Nephron progenitor cell (in vitro differentiated cells): ENCODE data around the gene PP2D1.
"Not testable (repeated sequence)": the region's sequence is repeated elsewhere in the genome, so short reads cannot be mapped to it uniquely, and the experiment has no call there.

Experiments
- DNase-seq: peaks from one replicate; pipeline ENCODE4 v3.0.0; 2021
- H3K27ac Mint-ChIP-seq: 2 replicates; pipeline ENCODE4 v1.8.0; 2021; ENCODE audit warnings: mild to moderate bottlenecking, moderate library complexity, mixed read lengths
- H3K27me3 Mint-ChIP-seq: 2 replicates; pipeline ENCODE4 v1.8.0; 2021; ENCODE audit warnings: mild to moderate bottlenecking, low read depth, mixed read lengths; ENCODE audit not compliant: poor library complexity
- H3K36me3 Mint-ChIP-seq: 2 replicates; pipeline ENCODE4 v1.8.0; 2021; ENCODE audit warnings: low read depth, mixed read lengths
- H3K4me1 Mint-ChIP-seq: 2 replicates; pipeline ENCODE4 v1.8.0; 2021; ENCODE audit warnings: mixed read lengths
- H3K4me3 Mint-ChIP-seq: 2 replicates; pipeline ENCODE4 v1.8.0; 2021; ENCODE audit warnings: mild to moderate bottlenecking, moderate library complexity, mixed read lengths
- H3K9me3 Mint-ChIP-seq: 2 replicates; pipeline ENCODE4 v1.8.0; 2021; ENCODE audit warnings: mild to moderate bottlenecking, moderate library complexity, mixed read lengths
- TF ChIP-seq, protein P1 (sequence below): fragments of 200-600 bp; sonication (generic); IDR thresholded peaks from 2 replicates; pipeline ENCODE4 v1.5.0; 2021; ENCODE audit warnings: antibody characterized with exemption

PP2D1 gene

DNA sequence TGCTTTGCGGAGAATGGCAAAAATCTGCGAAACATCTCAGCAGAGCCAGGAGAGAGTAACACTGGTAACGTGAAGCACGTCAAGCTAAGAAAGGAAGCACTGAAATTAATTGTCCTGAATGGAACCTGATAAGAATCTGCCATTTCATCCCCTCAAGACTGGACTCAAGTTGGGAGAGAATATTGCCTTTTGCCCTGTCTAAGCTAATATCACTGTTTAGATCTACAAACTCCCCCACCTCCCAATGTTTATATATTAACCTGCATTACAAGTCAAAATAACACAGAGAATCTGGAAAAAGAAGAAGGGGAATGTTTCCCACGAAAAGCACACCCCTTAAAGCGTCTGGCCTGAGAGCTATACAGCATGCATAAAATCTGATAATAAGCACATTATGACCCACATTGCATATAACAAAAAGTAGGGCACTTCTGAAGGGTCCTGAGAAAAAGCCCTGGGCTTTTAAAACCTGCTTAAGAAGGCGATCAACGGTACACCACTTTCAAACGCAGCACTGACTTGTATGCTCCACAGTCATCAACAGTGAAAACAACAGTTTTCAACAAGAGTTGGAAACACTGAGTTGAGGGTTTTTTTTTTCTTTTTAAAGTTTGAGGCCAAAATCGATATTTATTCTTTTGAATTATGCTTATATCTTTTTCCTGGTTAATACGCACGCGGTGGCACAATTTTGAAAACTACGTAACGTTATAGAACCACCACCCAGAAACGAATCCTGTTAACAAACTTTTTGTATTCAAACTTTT is 26.8 kb upstream of the PP2D1 start:
- TF ChIP-seq, protein P1, sequence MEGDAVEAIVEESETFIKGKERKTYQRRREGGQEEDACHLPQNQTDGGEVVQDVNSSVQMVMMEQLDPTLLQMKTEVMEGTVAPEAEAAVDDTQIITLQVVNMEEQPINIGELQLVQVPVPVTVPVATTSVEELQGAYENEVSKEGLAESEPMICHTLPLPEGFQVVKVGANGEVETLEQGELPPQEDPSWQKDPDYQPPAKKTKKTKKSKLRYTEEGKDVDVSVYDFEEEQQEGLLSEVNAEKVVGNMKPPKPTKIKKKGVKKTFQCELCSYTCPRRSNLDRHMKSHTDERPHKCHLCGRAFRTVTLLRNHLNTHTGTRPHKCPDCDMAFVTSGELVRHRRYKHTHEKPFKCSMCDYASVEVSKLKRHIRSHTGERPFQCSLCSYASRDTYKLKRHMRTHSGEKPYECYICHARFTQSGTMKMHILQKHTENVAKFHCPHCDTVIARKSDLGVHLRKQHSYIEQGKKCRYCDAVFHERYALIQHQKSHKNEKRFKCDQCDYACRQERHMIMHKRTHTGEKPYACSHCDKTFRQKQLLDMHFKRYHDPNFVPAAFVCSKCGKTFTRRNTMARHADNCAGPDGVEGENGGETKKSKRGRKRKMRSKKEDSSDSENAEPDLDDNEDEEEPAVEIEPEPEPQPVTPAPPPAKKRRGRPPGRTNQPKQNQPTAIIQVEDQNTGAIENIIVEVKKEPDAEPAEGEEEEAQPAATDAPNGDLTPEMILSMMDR = no peak
- DNase-seq = no peak

DNA sequence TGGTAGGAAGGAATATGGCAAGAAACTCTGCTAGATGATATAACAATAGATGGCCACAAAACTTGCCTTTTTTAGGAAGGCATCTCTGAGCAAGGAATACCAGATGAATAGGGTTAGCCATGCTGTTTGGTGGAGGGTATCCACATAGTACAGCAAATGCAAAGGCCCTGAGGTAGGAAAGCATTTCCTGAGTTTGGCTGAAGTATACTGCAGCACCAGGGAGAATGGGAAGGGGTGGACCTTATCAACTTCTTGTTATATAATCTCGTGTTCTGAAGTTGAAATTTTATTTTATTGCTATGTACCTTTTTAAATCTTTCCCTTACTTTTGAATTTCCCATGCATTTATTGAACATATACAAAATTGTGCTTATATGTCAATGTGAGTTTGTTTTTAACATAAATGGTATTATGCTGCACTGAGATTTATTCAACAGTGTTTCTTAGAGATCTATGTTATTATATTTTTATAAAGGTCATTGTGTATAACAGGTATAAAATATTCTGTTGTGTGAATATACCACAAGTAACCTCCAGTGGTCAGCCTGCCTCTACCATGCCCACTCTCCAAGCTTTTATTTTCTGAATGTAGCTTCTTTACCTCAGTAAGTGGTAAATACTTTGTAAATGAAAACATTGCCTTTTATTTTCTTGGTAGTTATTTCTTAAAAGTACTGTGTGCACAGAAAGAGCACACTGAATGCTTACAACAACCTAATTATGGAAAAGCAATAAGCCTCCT is 25.4 kb upstream of the PP2D1 start:
- H3K4me1 Mint-ChIP-seq = peaks cover 29% of the 10 kb centered on the region
- DNase-seq = no peak
- H3K27me3 Mint-ChIP-seq = peaks cover 1% of the 10 kb centered on the region
- H3K27ac Mint-ChIP-seq = no peak overlapping the region
- TF ChIP-seq, protein P1 = no peak
- no peak overlapping the region for H3K4me3 Mint-ChIP-seq
- H3K9me3 Mint-ChIP-seq = no peaks in the 10 kb centered on the region
- no peaks in the 10 kb centered on the region for H3K36me3 Mint-ChIP-seq

More for the DNA sequence above, 26.8 kb upstream of the PP2D1 start:
- Mint-ChIP-seq H3K4me1 (peaks cover 42% of the 10 kb centered on the region), H3K4me3 (peak overlapping the region; percentile 89), H3K36me3 (no peaks in the 10 kb centered on the region), H3K27me3 (no peaks in the 10 kb centered on the region), H3K9me3 (no peaks in the 10 kb centered on the region), H3K27ac (peak overlapping the region; percentile 13)

DNA sequence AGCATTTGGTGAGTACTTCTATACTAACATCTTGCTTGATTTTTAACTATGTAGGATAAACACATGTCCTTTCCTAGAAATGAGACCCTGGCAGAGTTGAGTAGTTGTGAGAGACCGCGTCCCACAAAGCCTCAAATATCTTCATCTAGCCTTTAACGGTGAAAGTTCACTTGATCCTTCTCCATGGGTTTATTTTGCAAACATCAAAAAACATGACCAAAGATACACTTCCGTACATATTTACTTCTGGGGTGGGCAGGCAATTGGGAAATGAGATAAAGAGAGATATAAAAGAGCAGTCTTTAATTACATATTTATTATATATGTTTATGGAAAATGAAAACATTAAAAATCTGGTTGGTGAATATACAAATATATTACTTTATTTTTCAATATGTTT is 23.0 kb upstream of the PP2D1 start:
- Mint-ChIP-seq H3K36me3 (no peaks in the 10 kb centered on the region), H3K27ac (no peak overlapping the region), H3K27me3 (peaks cover 4% of the 10 kb centered on the region), H3K4me1 (peaks cover 18% of the 10 kb centered on the region), H3K9me3 (no peaks in the 10 kb centered on the region), H3K4me3 (no peak overlapping the region)
- no peak for DNase-seq
- TF ChIP-seq, protein P1 = no peak

DNA sequence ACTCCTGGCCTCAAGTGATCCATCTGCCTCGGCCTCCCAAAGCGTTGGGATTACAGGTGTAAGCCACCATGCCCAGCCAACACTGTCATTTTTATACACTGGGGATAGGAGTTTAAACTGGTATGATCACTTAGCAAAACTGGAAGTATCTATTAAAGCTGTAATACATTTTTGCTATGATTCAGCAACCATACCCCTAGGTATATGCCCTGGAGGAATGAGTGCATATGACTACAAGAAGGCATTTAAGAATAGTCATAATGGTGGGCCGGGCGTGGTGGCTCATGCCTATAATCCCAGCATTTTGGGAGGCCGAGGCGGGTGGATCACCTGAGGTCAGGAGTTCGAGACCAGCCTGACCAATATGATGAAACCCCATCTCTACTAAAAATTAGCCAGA is 19.9 kb upstream of the PP2D1 start:
- not testable (repeated sequence) for H3K4me1 Mint-ChIP-seq, H3K27ac Mint-ChIP-seq, DNase-seq, H3K36me3 Mint-ChIP-seq, H3K4me3 Mint-ChIP-seq, H3K27me3 Mint-ChIP-seq, H3K9me3 Mint-ChIP-seq

DNA sequence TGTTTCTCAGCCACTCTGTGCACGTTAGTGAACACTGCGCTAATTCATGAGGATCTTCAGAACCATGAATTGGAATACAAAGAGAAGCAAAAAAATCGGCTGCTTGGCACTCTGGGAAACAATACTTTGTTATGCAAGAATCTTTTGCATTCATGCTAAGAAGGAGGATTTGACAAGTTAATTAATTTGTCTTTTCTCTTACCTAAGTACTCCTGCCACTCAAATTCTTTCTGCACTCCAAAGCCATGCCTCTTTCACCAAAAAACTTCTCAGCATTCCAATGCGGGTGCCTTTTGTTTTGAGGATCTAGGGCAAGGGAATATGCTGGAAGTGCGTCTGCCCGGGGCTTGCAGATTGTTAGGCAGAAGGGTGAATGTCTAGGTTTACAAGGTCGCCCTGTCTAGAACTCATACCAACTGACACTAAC is 16.9 kb upstream of the PP2D1 start:
- Mint-ChIP-seq H3K4me1 (no peaks in the 10 kb centered on the region), H3K27me3 (peaks cover 4% of the 10 kb centered on the region), H3K9me3 (no peaks in the 10 kb centered on the region), H3K27ac (no peak overlapping the region), H3K36me3 (no peaks in the 10 kb centered on the region), H3K4me3 (no peak overlapping the region)
- TF ChIP-seq, protein P1 = no peak
- DNase-seq = no peak

DNA sequence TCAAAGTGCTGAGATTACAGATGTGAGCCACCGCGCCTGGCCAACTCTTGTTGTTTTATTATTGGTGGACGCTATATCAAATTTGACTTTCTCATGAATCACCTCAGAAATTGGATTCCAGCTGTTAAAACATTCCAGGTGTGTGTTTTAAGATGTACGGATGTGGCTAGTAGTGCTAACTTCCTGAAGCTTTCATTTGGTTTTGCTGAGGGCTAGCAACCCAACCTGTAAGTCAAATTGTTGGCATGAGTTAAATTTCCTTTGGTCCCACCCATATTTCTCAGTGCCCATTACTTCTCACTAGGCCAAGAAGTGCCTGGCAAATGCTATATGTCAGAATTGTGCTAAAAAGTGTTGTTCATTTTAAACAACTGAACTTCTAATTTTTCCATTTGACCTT is 15.1 kb upstream of the PP2D1 start:
- TF ChIP-seq, protein P1 = no peak
- Mint-ChIP-seq H3K27me3 (no peaks in the 10 kb centered on the region), H3K4me3 (no peak overlapping the region), H3K36me3 (no peaks in the 10 kb centered on the region), H3K4me1 (no peaks in the 10 kb centered on the region), H3K9me3 (no peaks in the 10 kb centered on the region), H3K27ac (no peak overlapping the region)
- no peak for DNase-seq
